IPS DF 4.7 (cell line): ENCODE results near the gene NR1H4.
"Not testable (repeated sequence)": the region's sequence is repeated elsewhere in the genome, so short reads cannot be mapped to it uniquely, and the experiment has no call there.

Experiments used
- DNase-seq: peaks from one replicate; pipeline ENCODE4 v3.0.0-alpha.2; 2013; ENCODE audit warnings: low spot score; ENCODE audit errors: extremely low read depth

NR1H4 gene

GRCh38 chr12:100473716-100474150 is at the start of gene NR1H4:
Gene NR1H4, plus strand, starts transcription at chr12:100473866. Its CDS starts 19,458 bp downstream, at chr12:100493324.
- DNase-seq = no peak

GRCh38 chr12:100426145-100426544 is 47.5 kb upstream of the NR1H4 start:
- DNase-seq = no peak

GRCh38 chr12:100427078-100427477 is 46.6 kb upstream of the NR1H4 start:
- no peak for DNase-seq

- not testable (repeated sequence) for DNase-seq
Observed at GRCh38 chr12:100430251-100430650, 43.4 kb upstream of the NR1H4 start.

- no peak for DNase-seq
Observed at GRCh38 chr12:100433701-100434100, 40.0 kb upstream of the NR1H4 start.

GRCh38 chr12:100434177-100434576 is 39.5 kb upstream of the NR1H4 start:
- DNase-seq = no peak

- DNase-seq = no peak
Observed at GRCh38 chr12:100435957-100436356, 37.7 kb upstream of the NR1H4 start.

- no peak for DNase-seq
Observed at GRCh38 chr12:100437038-100437841, 36.4 kb upstream of the NR1H4 start.

- no peak for DNase-seq
Observed at GRCh38 chr12:100439797-100440196, 33.9 kb upstream of the NR1H4 start.

GRCh38 chr12:100442403-100442802 is 31.3 kb upstream of the NR1H4 start:
- DNase-seq = no peak

GRCh38 chr12:100443434-100443833 is 30.2 kb upstream of the NR1H4 start:
- DNase-seq = no peak

- no peak for DNase-seq
Observed at GRCh38 chr12:100445081-100445481, 28.6 kb upstream of the NR1H4 start.

GRCh38 chr12:100447381-100447780 is 26.3 kb upstream of the NR1H4 start:
- no peak for DNase-seq

- no peak for DNase-seq
Observed at GRCh38 chr12:100448656-100449055, 25.0 kb upstream of the NR1H4 start.

GRCh38 chr12:100450735-100451134 is 22.9 kb upstream of the NR1H4 start:
- DNase-seq = no peak

- DNase-seq = no peak
Observed at GRCh38 chr12:100453951-100454350, 19.7 kb upstream of the NR1H4 start.

GRCh38 chr12:100455896-100456295 is 17.8 kb upstream of the NR1H4 start:
- no peak for DNase-seq

- DNase-seq = no peak
Observed at GRCh38 chr12:100458191-100458590, 15.5 kb upstream of the NR1H4 start.

- DNase-seq = no peak
Observed at GRCh38 chr12:100460702-100461101, 13.0 kb upstream of the NR1H4 start.

GRCh38 chr12:100461330-100461973 is 12.2 kb upstream of the NR1H4 start:
- no peak for DNase-seq

GRCh38 chr12:100463661-100464060 is 10.0 kb upstream of the NR1H4 start:
- DNase-seq = no peak

GRCh38 chr12:100464529-100464928 is 9.1 kb upstream of the NR1H4 start:
- DNase-seq = no peak

- DNase-seq = no peak
Observed at GRCh38 chr12:100468126-100468525, 5.5 kb upstream of the NR1H4 start.
